T-helper 17 cell (primary cell): ENCODE results near the gene RSBN1L. TPM values are rescaled to one million over a fixed set of nuclear protein-coding genes. Genes with fewer than 3 reads are reported as not detected.

Experiments used
- ATAC-seq: fragments of 150-1000 bp; cut with Tn5 transposase; 2 replicates; pipeline ENCODE4 v1.10.0; 2021; ENCODE audit warnings: mild to moderate bottlenecking, moderate library complexity
- DNase-seq, 3 donors: peaks; one replicate each; pipeline versions ENCODE4 v3.0.0 to v3.0.0-alpha.2; 2020 to 2021
- H3K9me3 ChIP-seq: one replicate; pipeline ENCODE4 v1.7.0; 2013; ENCODE audit warnings: low read length, mild to moderate bottlenecking; ENCODE audit not compliant: control insufficient read depth, poor library complexity, severe bottlenecking
- H3K27ac Mint-ChIP-seq: one replicate; pipeline ENCODE4 v1.8.0; 2022; ENCODE audit warnings: mild to moderate bottlenecking, moderate library complexity, mixed read lengths
- H3K27me3 Mint-ChIP-seq: one replicate; pipeline ENCODE4 v1.8.0; 2022; ENCODE audit warnings: mixed read lengths
- H3K36me3 Mint-ChIP-seq: one replicate; pipeline ENCODE4 v1.8.0; 2022; ENCODE audit warnings: low read depth, mixed read lengths
- H3K4me1 Mint-ChIP-seq: one replicate; pipeline ENCODE4 v1.8.0; 2022; ENCODE audit warnings: mild to moderate bottlenecking, mixed read lengths
- H3K4me3 Mint-ChIP-seq: one replicate; pipeline ENCODE4 v1.8.0; 2022; ENCODE audit warnings: mild to moderate bottlenecking, moderate library complexity, mixed read lengths
- total RNA-seq, 4 donors: library from RNA in 2 of 4; stranded (reverse) in 2 of 4; gene quantifications; one replicate each; pipeline ENCODE4 v1.2.3 and lab custom pipeline; 2022 to 2026

Gene RSBN1L
- total RNA-seq, 2 donors from 2014 or later: 19.6 to 20.6 TPM

GRCh38 chr7:77746164-77746823 is 50.0 kb downstream of the RSBN1L start:
- H3K27me3 Mint-ChIP-seq: no peaks in the 10 kb centered on the region
- no peak for DNase-seq
- H3K9me3 ChIP-seq: no peaks in the 10 kb centered on the region
- H3K36me3 Mint-ChIP-seq: peaks cover 4% of the 10 kb centered on the region
- no peak overlapping the region for H3K4me3 Mint-ChIP-seq
- no peak for ATAC-seq
- H3K27ac Mint-ChIP-seq: peak overlapping the region; percentile 72
- H3K4me1 Mint-ChIP-seq: peaks cover 23% of the 10 kb centered on the region

- peak overlapping the region; percentile 72 for H3K27ac Mint-ChIP-seq
- DNase-seq: no peak
- H3K27me3 Mint-ChIP-seq: no peaks in the 10 kb centered on the region
- ATAC-seq: no peak
- H3K4me1 Mint-ChIP-seq: peaks cover 23% of the 10 kb centered on the region
- no peaks in the 10 kb centered on the region for H3K9me3 ChIP-seq
- H3K4me3 Mint-ChIP-seq: no peak overlapping the region
- H3K36me3 Mint-ChIP-seq: peaks cover 4% of the 10 kb centered on the region
These were observed 50.5 kb downstream of the RSBN1L start for GRCh38 chr7:77746824-77747165.

- DNase-seq (no peak), ATAC-seq (no peak)
- peak overlapping the region; percentile 72 for H3K27ac Mint-ChIP-seq
- no peaks in the 10 kb centered on the region for H3K27me3 Mint-ChIP-seq
- no peaks in the 10 kb centered on the region for H3K9me3 ChIP-seq
- peaks cover 25% of the 10 kb centered on the region for H3K4me1 Mint-ChIP-seq
- peaks cover 3% of the 10 kb centered on the region for H3K36me3 Mint-ChIP-seq
- no peak overlapping the region for H3K4me3 Mint-ChIP-seq
These were observed 50.9 kb downstream of the RSBN1L start for GRCh38 chr7:77747178-77747577.

- no peak for DNase-seq
- H3K27me3 Mint-ChIP-seq: no peaks in the 10 kb centered on the region
- peak overlapping the region; percentile 72 for H3K27ac Mint-ChIP-seq
- peaks cover 29% of the 10 kb centered on the region for H3K4me1 Mint-ChIP-seq
- H3K36me3 Mint-ChIP-seq: peaks cover 5% of the 10 kb centered on the region
- no peak overlapping the region for H3K4me3 Mint-ChIP-seq
- no peaks in the 10 kb centered on the region for H3K9me3 ChIP-seq
- ATAC-seq: no peak
These were observed 51.5 kb downstream of the RSBN1L start for GRCh38 chr7:77747718-77748117.

GRCh38 chr7:77752016-77752415 is 55.8 kb downstream of the RSBN1L start:
- H3K4me1 Mint-ChIP-seq: peaks cover 35% of the 10 kb centered on the region
- peak; percentile 48 for ATAC-seq

GRCh38 chr7:77753173-77753572 is 56.9 kb downstream of the RSBN1L start:
- ATAC-seq (no peak), DNase-seq (no peak)
- Mint-ChIP-seq H3K27me3 (no peaks in the 10 kb centered on the region), H3K27ac (peak overlapping the region; percentile 60), H3K4me3 (no peak overlapping the region), H3K36me3 (peaks cover 5% of the 10 kb centered on the region), H3K4me1 (peaks cover 30% of the 10 kb centered on the region)
- H3K9me3 ChIP-seq: no peaks in the 10 kb centered on the region

More at GRCh38 chr7:77752016-77752415, 55.8 kb downstream of the RSBN1L start:
- DNase-seq: no peak
- no peak overlapping the region for H3K27ac Mint-ChIP-seq
- no peaks in the 10 kb centered on the region for H3K9me3 ChIP-seq
- H3K4me3 Mint-ChIP-seq: no peak overlapping the region
- peaks cover 5% of the 10 kb centered on the region for H3K36me3 Mint-ChIP-seq
- no peaks in the 10 kb centered on the region for H3K27me3 Mint-ChIP-seq

GRCh38 chr7:77757589-77757988 is 61.3 kb downstream of the RSBN1L start:
- no peak overlapping the region for H3K27ac Mint-ChIP-seq
- H3K27me3 Mint-ChIP-seq: no peaks in the 10 kb centered on the region
- ATAC-seq: peak; percentile 59
- peaks cover 27% of the 10 kb centered on the region for H3K4me1 Mint-ChIP-seq
- no peak for DNase-seq
- no peaks in the 10 kb centered on the region for H3K9me3 ChIP-seq
- H3K36me3 Mint-ChIP-seq: no peaks in the 10 kb centered on the region
- H3K4me3 Mint-ChIP-seq: no peak overlapping the region

GRCh38 chr7:77759294-77759889 is 63.1 kb downstream of the RSBN1L start:
- Mint-ChIP-seq H3K4me1 (peaks cover 24% of the 10 kb centered on the region), H3K4me3 (no peak overlapping the region), H3K27me3 (no peaks in the 10 kb centered on the region), H3K27ac (peak overlapping the region; percentile 8), H3K36me3 (no peaks in the 10 kb centered on the region)
- ATAC-seq (peak; percentile 89), DNase-seq (peak; percentile 31 to 69 (median 36))
- no peaks in the 10 kb centered on the region for H3K9me3 ChIP-seq

- Mint-ChIP-seq H3K36me3 (no peaks in the 10 kb centered on the region), H3K27ac (no peak overlapping the region), H3K4me3 (no peak overlapping the region), H3K4me1 (peaks cover 28% of the 10 kb centered on the region), H3K27me3 (no peaks in the 10 kb centered on the region)
- DNase-seq (no peak), ATAC-seq (no peak)
- no peaks in the 10 kb centered on the region for H3K9me3 ChIP-seq
These were observed 64.7 kb downstream of the RSBN1L start for GRCh38 chr7:77760809-77761453.

GRCh38 chr7:77765481-77765880 is 69.2 kb downstream of the RSBN1L start:
- peak overlapping the region; percentile 27 for H3K27ac Mint-ChIP-seq
- H3K4me3 Mint-ChIP-seq: no peak overlapping the region
- ATAC-seq: no peak
- H3K36me3 Mint-ChIP-seq: peaks cover 2% of the 10 kb centered on the region
- peaks cover 24% of the 10 kb centered on the region for H3K4me1 Mint-ChIP-seq
- H3K27me3 Mint-ChIP-seq: no peaks in the 10 kb centered on the region
- DNase-seq: no peak
- H3K9me3 ChIP-seq: no peaks in the 10 kb centered on the region

GRCh38 chr7:77765906-77766800 is 69.9 kb downstream of the RSBN1L start:
- no peak for ATAC-seq
- no peak for DNase-seq
- Mint-ChIP-seq H3K4me3 (no peak overlapping the region), H3K36me3 (peaks cover 4% of the 10 kb centered on the region), H3K27ac (peak overlapping the region; percentile 77), H3K4me1 (peaks cover 25% of the 10 kb centered on the region), H3K27me3 (no peaks in the 10 kb centered on the region)
- no peaks in the 10 kb centered on the region for H3K9me3 ChIP-seq

- H3K9me3 ChIP-seq: no peaks in the 10 kb centered on the region
- H3K27me3 Mint-ChIP-seq: no peaks in the 10 kb centered on the region
- peaks cover 4% of the 10 kb centered on the region for H3K36me3 Mint-ChIP-seq
- DNase-seq: no peak
- peaks cover 23% of the 10 kb centered on the region for H3K4me1 Mint-ChIP-seq
- ATAC-seq: no peak
- no peak overlapping the region for H3K4me3 Mint-ChIP-seq
- H3K27ac Mint-ChIP-seq: peak overlapping the region; percentile 77
These were observed 70.7 kb downstream of the RSBN1L start for GRCh38 chr7:77766801-77767605.
